ENCODE results near the gene MATN4.

The MATN4 gene

DNA sequence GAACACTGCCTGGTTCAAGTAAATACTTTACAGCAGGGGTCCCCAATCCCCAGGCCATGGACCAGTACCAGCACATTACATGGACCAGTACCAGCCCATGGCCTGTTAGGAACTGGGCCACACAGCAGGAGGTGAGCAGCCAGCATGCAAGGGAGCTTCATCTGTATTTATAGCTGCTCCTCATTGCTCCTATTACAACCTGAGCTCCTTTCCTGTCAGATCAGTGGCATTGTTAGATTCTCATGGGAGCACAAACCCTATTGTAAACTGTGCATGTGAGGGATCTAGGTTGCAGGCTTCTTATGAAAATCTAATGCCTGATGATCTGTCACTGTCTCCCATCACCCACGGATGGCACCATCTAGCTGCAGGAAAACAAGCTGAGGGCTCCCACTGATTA, 13.4 kb downstream of the MATN4 start:
- no peak overlapping the region for H3K4me3 ChIP-seq
- H3K27ac ChIP-seq: no peak overlapping the region

DNA sequence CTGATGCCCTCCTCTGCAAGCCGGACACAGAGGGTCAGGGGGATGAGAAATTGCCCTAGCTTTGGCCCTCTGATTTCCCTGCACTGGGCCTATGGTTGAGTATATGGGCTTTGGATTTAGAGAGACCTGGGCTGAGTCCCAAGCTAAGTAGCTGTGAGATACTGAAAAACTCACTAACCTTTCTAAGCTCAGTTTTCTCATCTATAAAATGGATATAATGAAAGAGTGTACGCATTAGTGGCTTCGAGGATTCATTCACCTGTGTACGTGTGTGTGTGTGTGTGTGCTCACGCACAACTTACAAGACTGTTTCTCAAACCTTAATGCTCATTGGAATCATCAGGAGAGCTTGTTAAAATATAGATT, 14.1 kb downstream of the MATN4 start:
- peak overlapping the region in 1 of 21 experiments; percentile 30 for H3K27ac ChIP-seq
- peak overlapping the region in 6 of 7 experiments; percentile 33 to 55 (median 42) for H3K4me3 ChIP-seq

DNA sequence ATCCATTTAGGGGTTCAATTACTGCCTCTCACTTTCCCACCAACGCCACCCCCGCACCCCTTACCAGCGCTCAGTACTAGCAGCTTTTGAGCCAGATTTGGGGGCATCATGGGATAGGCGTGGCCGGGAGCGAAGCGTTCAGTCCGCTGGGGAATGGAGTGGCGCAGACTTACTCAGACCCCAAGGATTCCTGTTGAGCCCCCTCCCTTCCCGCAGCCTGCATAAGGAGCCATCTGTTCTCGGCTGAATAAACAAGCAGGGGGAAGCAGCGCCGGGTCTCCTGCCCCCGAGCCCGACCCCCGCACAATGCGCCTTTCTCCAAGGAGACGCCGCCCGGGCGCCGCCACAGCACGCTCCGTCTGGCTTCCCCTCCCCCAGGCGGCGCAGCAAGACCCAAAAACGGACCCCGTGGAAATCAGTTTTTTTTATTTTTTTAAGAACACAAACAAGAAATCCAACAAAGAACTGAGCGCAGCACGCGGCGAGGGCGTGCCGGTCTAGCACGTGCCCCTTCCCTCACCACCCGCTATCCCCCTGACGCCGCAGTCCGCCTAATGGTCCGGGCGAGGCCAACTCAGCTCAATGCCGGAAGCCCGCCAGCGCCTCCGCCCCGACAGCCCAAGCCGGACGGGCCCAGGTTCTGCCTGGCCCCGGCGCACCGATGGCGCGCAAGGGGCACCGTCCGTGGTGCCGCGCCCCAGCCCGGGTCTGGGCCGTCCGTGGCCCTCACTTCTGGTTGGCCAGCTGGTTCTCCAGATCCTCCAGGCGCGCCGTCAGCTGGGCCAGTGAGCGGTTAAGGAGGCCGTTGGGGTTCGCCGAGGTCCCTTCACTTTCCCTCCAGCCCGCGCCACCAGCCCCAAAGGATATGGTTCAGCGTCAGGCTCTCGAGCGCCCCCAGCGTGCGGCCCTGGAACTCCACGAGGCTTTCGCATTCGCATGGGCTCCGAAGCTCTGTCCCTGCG, 14.8 kb downstream of the MATN4 start:
- H3K27ac ChIP-seq: peak overlapping the region in 10 of 21 experiments; percentile 29 to 70 (median 54)
- peak overlapping the region; percentile 29 to 55 (median 39) for H3K4me3 ChIP-seq

DNA sequence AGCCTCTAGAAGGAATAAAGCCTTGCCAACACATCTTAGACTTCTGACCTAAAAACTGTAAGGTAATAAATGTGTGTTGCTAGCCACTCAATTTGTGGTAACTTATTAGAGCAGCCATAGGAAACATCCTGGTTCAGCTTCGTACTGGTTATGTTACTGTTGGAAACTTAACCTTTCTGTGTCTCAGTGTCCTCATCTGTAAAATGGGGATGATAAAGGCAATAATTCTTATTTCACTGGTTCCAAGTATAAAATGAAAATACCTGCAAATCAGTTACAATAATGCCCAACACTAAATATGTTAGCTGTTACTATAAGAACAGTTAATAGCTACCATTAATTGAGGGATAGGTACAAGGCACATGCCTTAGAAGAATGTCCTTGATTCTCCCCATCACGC, 15.8 kb downstream of the MATN4 start:
- H3K4me3 ChIP-seq: no peak overlapping the region
- H3K27ac ChIP-seq: no peak overlapping the region

DNA sequence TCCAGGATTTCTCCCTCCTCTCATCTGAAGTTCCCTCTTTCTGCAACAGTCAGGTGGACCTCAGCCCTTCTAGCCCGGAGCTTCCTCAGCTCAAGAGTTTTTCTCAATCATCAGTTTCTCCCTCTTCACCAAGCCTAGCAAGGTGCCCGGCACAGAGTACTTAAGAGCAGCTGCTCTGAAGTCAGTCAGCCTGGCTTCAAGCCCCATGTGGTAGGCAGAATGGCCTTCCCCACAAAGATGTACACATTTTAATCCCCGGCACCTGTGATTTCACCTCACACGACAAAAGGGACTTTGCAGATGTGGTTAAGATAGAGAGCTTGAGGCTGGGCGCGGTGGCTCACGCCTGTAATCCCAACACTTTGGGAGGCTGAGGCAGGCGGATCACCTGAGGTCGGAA, 16.6 kb downstream of the MATN4 start:
- no peak overlapping the region for H3K4me3 ChIP-seq

DNA sequence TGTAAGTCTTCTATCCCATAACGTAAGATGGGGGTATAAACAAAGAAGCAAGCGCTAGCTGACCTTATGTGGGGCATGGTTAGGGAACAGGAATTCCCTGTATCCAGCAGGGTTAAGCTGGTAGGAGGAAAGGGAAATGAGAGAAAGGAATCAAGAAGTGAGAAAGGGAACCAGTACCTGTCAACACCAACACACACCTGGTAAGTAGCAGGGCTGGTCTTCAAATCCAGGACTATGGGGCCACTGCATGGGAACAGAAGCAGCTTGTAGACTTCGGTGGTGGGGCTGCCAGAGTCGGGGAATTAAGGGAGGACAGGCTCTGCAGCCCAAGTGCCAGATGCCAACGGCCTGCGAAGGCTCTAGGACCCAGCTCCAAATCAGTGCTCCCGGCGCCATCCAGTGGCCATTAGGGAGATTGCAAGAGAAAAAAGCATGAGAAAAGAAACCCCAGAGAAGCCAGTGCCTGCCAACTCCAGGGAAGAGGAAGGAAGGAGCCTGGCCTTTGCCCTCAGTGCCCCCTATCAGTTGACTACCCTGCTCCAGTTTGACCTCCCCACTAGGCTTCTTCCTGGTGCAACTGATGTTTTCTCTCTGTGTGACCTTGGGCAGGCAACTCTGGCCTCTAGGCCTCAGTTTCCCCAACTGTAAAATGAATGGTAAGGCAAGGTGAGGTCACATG, 17.3 kb downstream of the MATN4 start:
- no peak overlapping the region for H3K27ac ChIP-seq
- no peak overlapping the region for H3K4me3 ChIP-seq

More for the DNA sequence above, 16.6 kb downstream of the MATN4 start:
- H3K27ac ChIP-seq: no peak overlapping the region

DNA sequence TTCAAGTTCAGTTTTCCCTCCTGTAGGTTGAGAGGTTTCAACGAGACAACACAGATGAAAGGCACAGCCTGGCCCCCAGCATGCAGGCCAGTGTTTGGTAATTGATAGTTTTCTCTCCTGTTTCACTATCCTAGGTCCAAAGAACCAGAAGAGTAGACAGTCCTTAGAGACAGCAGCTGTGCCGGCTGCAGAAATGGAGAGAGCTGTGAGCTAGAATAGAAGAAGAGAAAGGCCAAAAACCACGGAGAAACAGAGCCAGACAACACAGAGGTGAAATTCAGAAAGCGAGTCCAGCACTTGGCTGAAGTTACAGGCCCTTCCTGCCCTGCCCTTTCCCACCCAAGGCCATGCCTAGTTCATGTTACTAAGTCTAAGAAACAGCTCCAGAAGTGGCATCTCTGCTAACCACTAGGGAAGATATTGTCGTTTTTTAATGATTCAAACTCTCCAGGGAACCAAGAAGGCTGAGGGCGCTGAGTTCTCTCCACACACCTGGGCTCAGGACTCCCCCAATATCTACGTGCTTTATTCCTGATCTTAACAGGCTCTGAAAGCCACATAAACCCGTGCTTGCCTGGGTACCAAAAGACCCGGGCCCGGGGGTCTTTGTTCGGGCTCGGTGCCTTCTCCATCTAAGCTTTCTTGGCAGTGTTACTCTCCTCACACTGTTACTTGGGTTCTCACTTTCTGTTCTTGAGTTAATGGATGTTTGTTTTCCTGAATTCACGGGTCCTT, 18.0 kb downstream of the MATN4 start:
- no peak overlapping the region for H3K4me3 ChIP-seq
- H3K27ac ChIP-seq: no peak overlapping the region

DNA sequence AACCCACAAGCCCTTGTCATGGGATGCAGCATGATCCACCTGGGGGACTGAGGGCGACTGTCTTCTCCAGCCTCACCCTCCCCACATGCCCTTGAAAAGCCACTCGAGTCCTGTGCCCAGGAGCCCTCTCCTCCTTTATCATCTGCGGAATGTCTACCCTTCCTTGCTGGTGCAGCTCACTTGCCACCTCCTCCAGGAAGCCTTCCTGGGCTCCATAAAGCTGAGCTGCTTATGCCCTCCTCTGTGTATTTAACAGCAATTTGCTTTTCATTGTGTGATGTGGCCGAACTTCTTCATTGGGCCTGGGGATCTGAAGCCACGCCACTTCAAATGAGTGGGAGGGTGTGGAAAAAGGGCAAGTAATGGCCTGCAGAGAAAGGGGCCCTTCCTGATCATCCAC, 19.2 kb downstream of the MATN4 start:
- no peak overlapping the region for H3K27ac ChIP-seq

DNA sequence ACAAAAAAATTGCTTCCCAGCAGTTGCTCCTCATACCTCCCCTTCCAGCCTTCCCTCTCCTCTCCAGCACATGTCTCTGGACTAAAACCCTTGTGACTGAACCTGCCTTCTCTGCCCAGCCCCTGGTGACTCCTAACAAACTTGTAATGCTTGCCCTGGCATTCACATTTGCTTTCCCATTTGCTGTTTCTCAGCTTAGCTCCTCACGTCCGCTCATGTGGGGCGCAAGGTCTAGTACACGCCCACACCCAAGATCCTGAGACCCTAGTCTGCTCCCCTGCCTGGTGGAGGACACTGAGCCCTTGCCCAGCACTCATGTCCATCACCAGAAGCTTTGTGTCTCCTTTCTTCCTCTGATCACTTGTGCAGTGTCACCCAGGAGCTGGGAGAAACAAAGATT, 19.7 kb downstream of the MATN4 start:
- no peak overlapping the region for H3K27ac ChIP-seq
- no peak overlapping the region for H3K4me3 ChIP-seq

More for the DNA sequence above, 19.2 kb downstream of the MATN4 start:
- H3K4me3 ChIP-seq: no peak overlapping the region

DNA sequence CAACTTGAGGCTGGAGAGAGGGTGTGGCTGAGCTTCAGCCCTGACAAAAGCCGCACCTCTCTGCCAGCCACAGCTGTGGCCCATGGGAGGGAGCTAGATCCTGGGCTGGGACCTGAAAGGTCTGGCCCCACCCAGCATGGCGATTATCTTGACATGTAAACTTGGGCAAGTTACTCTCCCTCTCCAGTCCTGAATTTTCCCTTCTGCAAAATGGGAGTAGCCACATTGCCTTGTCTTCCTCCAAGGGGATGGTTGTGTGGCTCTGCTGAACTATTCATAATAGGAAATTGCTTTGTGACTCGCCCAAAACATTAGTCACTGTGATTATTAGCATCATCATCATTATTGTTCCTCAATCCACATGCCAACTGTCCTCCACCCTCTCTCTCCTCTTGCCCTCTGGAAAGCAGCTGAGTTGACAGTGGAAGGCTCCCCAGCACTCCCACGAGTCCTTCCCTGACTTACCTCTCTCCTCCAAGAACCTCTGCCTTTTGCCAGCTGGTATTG, 24.5 kb downstream of the MATN4 start:
- Histone ChIP-seq H3K27ac (peak overlapping the region in 4 of 21 experiments; percentile 6 to 60 (median 36)), H3K4me3 (no peak overlapping the region)

DNA sequence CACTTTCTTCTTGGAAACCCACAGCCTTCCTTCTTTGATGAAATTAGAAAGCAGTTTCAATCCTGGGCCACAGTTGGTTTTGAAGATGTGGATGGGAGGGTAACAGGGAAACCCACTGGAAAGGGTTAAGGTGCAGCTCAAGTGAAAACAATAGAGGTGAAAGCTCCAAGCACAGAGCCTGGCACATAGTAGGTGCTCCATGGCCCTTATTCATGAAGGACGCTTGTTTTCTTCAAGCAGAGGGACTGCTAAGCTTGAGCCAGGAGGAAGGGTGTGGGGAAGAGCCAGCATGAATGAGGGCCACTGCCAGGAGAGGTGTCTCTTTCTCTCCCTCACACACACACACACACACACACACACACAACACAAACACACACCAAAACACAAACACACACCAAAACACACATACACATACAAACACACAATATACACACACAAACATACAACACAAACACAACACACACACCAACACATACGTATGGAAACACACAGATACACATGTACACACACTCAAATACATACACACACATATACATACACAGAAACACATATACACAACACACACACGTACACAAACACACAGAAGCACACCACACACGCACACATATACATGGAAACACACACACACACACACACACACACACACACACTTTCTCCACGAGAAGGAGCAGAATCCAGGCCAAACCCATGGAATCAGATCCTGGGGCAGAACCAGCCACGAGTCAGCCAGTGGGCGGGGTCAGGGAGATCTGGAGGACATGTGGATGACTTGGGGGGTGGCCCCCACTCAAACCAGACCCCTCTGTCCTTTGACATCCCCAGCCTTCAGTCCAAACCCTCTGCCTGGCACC, 25.2 kb downstream of the MATN4 start:
- Histone ChIP-seq H3K4me3 (no peak overlapping the region), H3K27ac (peak overlapping the region in 3 of 21 experiments; percentile 6 to 60 (median 47))

DNA sequence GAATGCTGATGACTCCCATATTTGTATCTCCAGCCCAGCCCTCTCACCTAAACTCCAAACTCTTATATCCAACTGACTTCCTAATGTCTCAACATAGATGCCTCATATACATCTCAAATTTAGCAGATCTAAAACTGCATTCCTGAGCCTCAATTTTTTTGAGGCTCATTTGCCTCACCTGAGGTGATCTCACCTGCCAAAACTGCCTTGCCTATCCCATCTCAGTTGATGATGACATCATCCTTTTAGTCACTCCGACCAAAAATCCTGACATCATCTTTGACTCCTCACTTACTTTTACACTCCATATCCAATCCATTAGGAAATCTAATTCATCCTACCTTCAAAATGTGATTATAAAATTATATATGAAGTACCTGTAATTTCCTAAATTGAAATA, 28.1 kb downstream of the MATN4 start:
- H3K4me3 ChIP-seq: no peak overlapping the region
- no peak overlapping the region for H3K27ac ChIP-seq

DNA sequence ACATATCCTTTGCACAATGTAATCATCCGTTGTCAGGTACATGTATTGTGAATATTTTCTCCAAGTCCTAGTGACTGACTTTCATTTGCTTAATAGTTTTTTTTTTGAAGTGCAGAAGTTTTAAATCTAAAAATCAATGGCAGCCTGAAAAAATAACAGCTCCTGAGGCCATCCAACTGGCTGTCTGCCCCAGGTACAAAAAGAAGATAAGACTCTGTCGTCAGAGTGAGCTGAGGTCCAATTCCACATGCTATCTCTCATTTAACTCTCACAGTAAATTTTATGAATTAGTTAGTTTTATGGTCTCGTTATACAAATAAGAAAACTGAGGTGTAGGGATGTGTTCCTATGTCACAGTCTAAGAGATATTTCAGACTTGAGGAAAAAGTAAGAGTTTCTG, 32.8 kb downstream of the MATN4 start:
- no peak overlapping the region for H3K4me3 ChIP-seq
- no peak overlapping the region for H3K27ac ChIP-seq

DNA sequence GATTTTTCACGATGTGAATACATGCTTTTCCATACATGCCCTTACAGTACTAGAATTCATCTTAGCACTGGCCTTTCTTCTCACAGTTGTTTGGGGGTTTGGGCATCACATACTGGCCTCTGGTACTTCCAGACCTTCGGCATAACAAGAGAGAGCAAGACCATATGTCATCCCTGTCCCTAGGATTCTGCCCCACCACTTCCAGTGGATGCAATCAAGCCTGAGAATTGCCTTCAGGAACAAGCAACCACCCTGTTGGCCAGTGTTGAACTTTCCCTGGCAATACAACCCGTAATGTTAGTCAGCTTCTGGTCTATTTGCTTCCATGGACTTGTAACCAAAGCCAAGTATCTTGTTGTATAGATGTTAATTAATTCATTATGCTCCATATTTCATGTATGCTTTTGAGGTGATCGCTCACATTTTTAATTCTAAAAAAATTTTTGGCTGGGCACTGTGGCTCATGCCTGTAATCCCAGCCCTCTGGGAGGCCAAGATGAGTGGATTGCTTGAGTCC, 38.3 kb downstream of the MATN4 start:
- Histone ChIP-seq H3K4me3 (no peak overlapping the region), H3K27ac (no peak overlapping the region)

DNA sequence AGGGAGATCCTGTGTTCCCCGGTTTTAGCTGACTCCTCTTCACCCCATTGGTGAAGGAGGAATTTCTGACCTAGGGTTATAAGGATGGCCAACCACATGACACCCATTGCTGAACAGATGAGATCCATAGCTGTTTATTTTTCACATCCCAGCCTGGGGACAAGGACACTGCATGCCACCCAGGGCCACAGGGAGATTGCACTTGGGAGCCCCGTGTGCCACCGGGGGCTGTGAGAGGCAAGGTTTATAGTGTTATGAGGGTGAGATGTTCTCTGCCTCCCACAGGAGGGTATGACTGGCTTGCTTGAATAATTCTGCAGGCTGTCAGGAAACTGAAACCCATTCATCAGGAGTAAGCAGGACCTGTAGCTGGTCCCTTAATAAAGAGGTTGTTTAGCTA, 39.0 kb downstream of the MATN4 start:
- H3K27ac ChIP-seq: no peak overlapping the region
- H3K4me3 ChIP-seq: no peak overlapping the region

DNA sequence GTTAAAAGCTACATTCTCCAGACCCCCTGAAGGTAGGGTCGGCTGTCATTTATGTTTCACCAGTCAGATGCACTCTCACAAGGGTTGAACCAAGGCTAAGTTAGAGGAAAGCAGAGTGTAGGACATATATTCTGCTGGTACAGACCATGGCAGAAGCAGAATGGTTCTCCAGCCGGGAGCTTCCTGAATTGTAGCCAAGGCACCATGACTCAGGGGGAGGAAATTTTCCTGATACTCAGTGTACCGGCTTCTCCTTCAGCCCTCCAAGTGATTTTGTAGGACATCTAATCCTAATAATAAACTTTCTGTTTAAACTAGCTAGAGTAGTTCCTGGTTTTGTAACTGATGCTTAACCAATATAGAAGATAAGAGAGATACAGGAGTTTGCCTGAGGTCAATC, 39.6 kb downstream of the MATN4 start:
- Histone ChIP-seq H3K27ac (no peak overlapping the region), H3K4me3 (no peak overlapping the region)

DNA sequence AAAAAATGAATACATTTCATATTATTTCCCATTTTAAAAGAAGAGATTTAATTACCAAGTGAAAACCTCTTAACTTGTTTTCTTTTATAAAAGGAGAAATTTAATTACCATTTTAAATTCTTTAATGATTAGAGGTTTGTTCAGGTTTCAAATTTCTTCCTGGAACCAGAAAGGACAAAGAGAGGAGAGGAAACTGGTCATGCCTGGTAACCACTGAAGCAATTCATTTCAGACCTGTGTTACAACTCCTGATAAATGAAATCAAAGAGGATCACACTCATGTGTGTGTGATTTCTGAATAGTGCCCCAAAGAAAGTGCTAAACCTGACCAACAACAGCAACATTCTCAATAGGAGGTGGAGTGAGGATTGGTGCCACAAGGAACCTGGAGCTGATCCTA, 41.1 kb downstream of the MATN4 start:
- Histone ChIP-seq H3K27ac (no peak overlapping the region), H3K4me3 (no peak overlapping the region)

DNA sequence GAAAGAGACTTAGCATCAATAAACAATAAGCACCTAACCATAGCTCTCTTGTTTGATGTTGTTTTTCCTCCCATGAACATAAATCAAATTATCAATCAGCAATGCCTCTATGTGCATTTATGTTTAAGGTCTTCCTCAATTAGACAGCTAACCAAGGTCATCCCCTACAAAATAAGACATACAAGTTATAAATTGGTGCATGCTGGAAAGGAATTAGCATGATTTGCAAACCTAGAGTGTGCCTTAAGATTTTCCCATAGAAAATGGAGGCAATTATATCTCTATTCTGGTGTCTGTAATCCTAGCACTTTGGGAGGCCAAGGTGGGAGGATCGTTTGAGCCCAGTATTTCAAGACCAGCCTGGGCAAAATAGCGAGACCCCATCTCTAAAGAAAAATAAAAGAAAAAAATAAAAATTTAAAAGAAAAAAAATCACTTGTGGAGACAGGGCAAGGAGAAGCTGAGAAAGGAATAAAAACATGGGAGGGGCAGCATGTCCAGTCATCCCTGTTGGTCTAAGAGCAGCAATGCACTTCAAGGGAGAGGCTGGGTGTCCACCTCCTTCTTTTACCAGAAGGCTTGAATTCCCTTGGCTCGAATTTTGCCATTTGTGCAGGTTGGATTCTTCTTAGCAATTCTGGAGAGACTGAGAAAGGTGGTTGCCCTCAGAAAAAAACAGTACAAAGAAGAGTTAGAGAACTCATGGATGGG, 44.4 kb downstream of the MATN4 start:
- Histone ChIP-seq H3K27ac (no peak overlapping the region), H3K4me3 (no peak overlapping the region)
